Peyer's patch (tissue), 4 donors: ENCODE results near the gene C16orf95. TPM values are rescaled to one million over a fixed set of nuclear protein-coding genes. Genes with fewer than 3 reads are reported as not detected.
"Not testable (repeated sequence)": the region's sequence is repeated elsewhere in the genome, so short reads cannot be mapped to it uniquely, and the experiment has no call there.

Experiments used
- DNase-seq, 3 donors: peaks; one replicate each; pipeline ENCODE4 v3.0.0-alpha.2; 2017 to 2019
- H3K27ac ChIP-seq, 4 donors: fragments of 200-600 bp; sonication (generic); one replicate each; pipeline ENCODE4 v1.5.1; 2016 to 2019
- H3K27me3 ChIP-seq, 2 donors: fragments of 200-600 bp; sonication (generic); one replicate each; pipeline ENCODE4 v1.5.1; 2019
- H3K36me3 ChIP-seq, 3 donors: fragments of 200-600 bp; sonication (generic); one replicate each; pipeline ENCODE4 v1.5.1; 2016 to 2019
- H3K4me1 ChIP-seq, 4 donors: fragments of 200-600 bp; sonication (generic); one replicate each; pipeline ENCODE4 v1.5.1; 2016 to 2019
- H3K4me3 ChIP-seq, 4 donors: fragments of 200-600 bp; sonication (generic); 1 replicate in 3 of 4; 2 replicates in 1 of 4; pipeline ENCODE4 v1.5.1; 2016 to 2019; ENCODE audit warnings: mild to moderate bottlenecking in 1 of 4
- H3K9me3 ChIP-seq, 4 donors: fragments of 200-600 bp; sonication (generic); one replicate each; pipeline ENCODE4 v1.5.1; 2016 to 2019; ENCODE audit warnings: mild to moderate bottlenecking in 1 of 4
- CTCF ChIP-seq, 6 experiments: fragments of 450-650 bp in 4 of 6; fragments of 200-600 bp in 2 of 6; sonication (generic) in 1 of 6; IDR thresholded peaks; one replicate each; pipeline ENCODE4 v1.5.1; 2017 to 2019; ENCODE audit warnings: antibody characterized with exemption in 6 of 6, mild to moderate bottlenecking in 3 of 6, moderate library complexity in 1 of 6
- POLR2A ChIP-seq, 2 donors: fragments of 450-650 bp; IDR thresholded peaks; one replicate each; pipeline ENCODE4 v1.5.1; 2017; ENCODE audit warnings: antibody characterized with exemption in 2 of 2, mild to moderate bottlenecking in 2 of 2, moderate library complexity in 2 of 2
- total RNA-seq, 4 donors: library from RNA; depleted of rRNA; stranded (reverse); fragments of >200 nt; gene quantifications; one replicate each; pipeline ENCODE4 v1.1.0, GENCODE V29; 2016

Gene C16orf95
- total RNA-seq, 4 donors from 2014 or later, result 1.2 TPM; not detected in 3

- TF ChIP-seq POLR2A (IDR thresholded peaks at IDR 0.05), result no peak
- TF ChIP-seq CTCF (IDR thresholded peaks at IDR 0.05), result no peak
- no peak overlapping the region for H3K27ac ChIP-seq
- no peaks in the 10 kb centered on the region for H3K9me3 ChIP-seq
- no peak overlapping the region for H3K4me3 ChIP-seq
- no peak for DNase-seq
- no peaks in the 10 kb centered on the region for H3K27me3 ChIP-seq
- H3K36me3 ChIP-seq, result peaks cover 0 to 85% (median 0%) of the 10 kb centered on the region in 3 donors
- peaks cover 0 to 6% (median 0%) of the 10 kb centered on the region in 4 donors for H3K4me1 ChIP-seq
Observed at GRCh38 chr16:87340198-87340597, 23.0 kb upstream of the C16orf95 start.

- H3K4me3 ChIP-seq, H3K27ac ChIP-seq, H3K9me3 ChIP-seq, H3K4me1 ChIP-seq, H3K27me3 ChIP-seq, DNase-seq: not testable (repeated sequence)
- peaks cover 0 to 90% (median 0%) of the 10 kb centered on the region in 3 donors for H3K36me3 ChIP-seq
Observed at GRCh38 chr16:87339724-87340105, 22.5 kb upstream of the C16orf95 start.

- Histone ChIP-seq H3K4me1 (no peaks in the 10 kb centered on the region), H3K36me3 (peaks cover 0 to 93% (median 0%) of the 10 kb centered on the region in 3 donors), H3K9me3 (no peaks in the 10 kb centered on the region), H3K27me3 (no peaks in the 10 kb centered on the region), H3K4me3 (no peak overlapping the region), H3K27ac (no peak overlapping the region)
- no peak for TF ChIP-seq POLR2A (IDR thresholded peaks at IDR 0.05)
- no peak for TF ChIP-seq CTCF (IDR thresholded peaks at IDR 0.05)
- DNase-seq, result no peak
Observed at GRCh38 chr16:87339086-87339723, 22.0 kb upstream of the C16orf95 start.

GRCh38 chr16:87338155-87338765, 21.1 kb upstream of the C16orf95 start:
- no peak for DNase-seq
- peaks cover 0 to 93% (median 0%) of the 10 kb centered on the region in 3 donors for H3K36me3 ChIP-seq
- H3K4me3 ChIP-seq, result no peak overlapping the region
- no peaks in the 10 kb centered on the region for H3K4me1 ChIP-seq
- TF ChIP-seq POLR2A (IDR thresholded peaks at IDR 0.05) (no peak), CTCF (IDR thresholded peaks at IDR 0.05) (no peak)
- H3K27me3 ChIP-seq, result no peaks in the 10 kb centered on the region
- no peaks in the 10 kb centered on the region for H3K9me3 ChIP-seq
- no peak overlapping the region for H3K27ac ChIP-seq

- Histone ChIP-seq H3K27me3 (no peaks in the 10 kb centered on the region), H3K4me3 (no peak overlapping the region), H3K36me3 (peaks cover 0 to 92% (median 0%) of the 10 kb centered on the region in 3 donors), H3K4me1 (no peaks in the 10 kb centered on the region), H3K27ac (no peak overlapping the region), H3K9me3 (no peaks in the 10 kb centered on the region)
- TF ChIP-seq POLR2A (IDR thresholded peaks at IDR 0.05), result no peak
- no peak for TF ChIP-seq CTCF (IDR thresholded peaks at IDR 0.05)
- no peak for DNase-seq
Observed at GRCh38 chr16:87337262-87337771, 20.1 kb upstream of the C16orf95 start.
